ENCODE data around the gene TRIL. TPM values are rescaled to one million over a fixed set of nuclear protein-coding genes. Genes with fewer than 3 reads are reported as not detected.

Gene TRIL
- total RNA-seq, 1 donor from 2014 or later = 0.23 TPM

- TF ChIP-seq CTCF (IDR thresholded peaks at IDR 0.05; ENCODE audit: unreplicated experiment) = no peak
- Mint-ChIP-seq H3K9me3 (ENCODE audit: unreplicated experiment) (no peaks in the 10 kb centered on the region), H3K4me1 (ENCODE audit: unreplicated experiment) (peaks cover 6% of the 10 kb centered on the region), H3K4me3 (ENCODE audit: unreplicated experiment) (no peak overlapping the region), H3K27me3 (ENCODE audit: unreplicated experiment) (peaks cover 3% of the 10 kb centered on the region), H3K27ac (ENCODE audit: unreplicated experiment) (no peak overlapping the region), H3K36me3 (ENCODE audit: low read depth, unreplicated experiment) (no peaks in the 10 kb centered on the region)
- no peak for DNase-seq (ENCODE audit: low spot score)
Measured at GRCh38 chr7:28988810-28989209, 30.7 kb upstream of the TRIL start.

- H3K27ac Mint-ChIP-seq (ENCODE audit: unreplicated experiment) = no peak overlapping the region
- peaks cover 3% of the 10 kb centered on the region for H3K27me3 Mint-ChIP-seq (ENCODE audit: unreplicated experiment)
- DNase-seq (ENCODE audit: low spot score) = no peak
- no peaks in the 10 kb centered on the region for H3K36me3 Mint-ChIP-seq (ENCODE audit: low read depth, unreplicated experiment)
- no peak for TF ChIP-seq CTCF (IDR thresholded peaks at IDR 0.05; ENCODE audit: unreplicated experiment)
- H3K4me1 Mint-ChIP-seq (ENCODE audit: unreplicated experiment) = peaks cover 6% of the 10 kb centered on the region
- no peak overlapping the region for H3K4me3 Mint-ChIP-seq (ENCODE audit: unreplicated experiment)
- no peaks in the 10 kb centered on the region for H3K9me3 Mint-ChIP-seq (ENCODE audit: unreplicated experiment)
Measured at GRCh38 chr7:28988091-28988490, 30.0 kb upstream of the TRIL start.

- H3K36me3 Mint-ChIP-seq (ENCODE audit: low read depth, unreplicated experiment) = no peaks in the 10 kb centered on the region
- peaks cover 6% of the 10 kb centered on the region for H3K4me1 Mint-ChIP-seq (ENCODE audit: unreplicated experiment)
- H3K27ac Mint-ChIP-seq (ENCODE audit: unreplicated experiment) = no peak overlapping the region
- H3K9me3 Mint-ChIP-seq (ENCODE audit: unreplicated experiment) = no peaks in the 10 kb centered on the region
- TF ChIP-seq CTCF (IDR thresholded peaks at IDR 0.05; ENCODE audit: unreplicated experiment) = no peak
- peaks cover 3% of the 10 kb centered on the region for H3K27me3 Mint-ChIP-seq (ENCODE audit: unreplicated experiment)
- DNase-seq (ENCODE audit: low spot score) = no peak
- no peak overlapping the region for H3K4me3 Mint-ChIP-seq (ENCODE audit: unreplicated experiment)
Measured at GRCh38 chr7:28986765-28987110, 28.6 kb upstream of the TRIL start.

GRCh38 chr7:28986028-28986764 lies 28.1 kb upstream of the TRIL start:
- H3K27me3 Mint-ChIP-seq (ENCODE audit: unreplicated experiment) = peaks cover 3% of the 10 kb centered on the region
- no peaks in the 10 kb centered on the region for H3K36me3 Mint-ChIP-seq (ENCODE audit: low read depth, unreplicated experiment)
- DNase-seq (ENCODE audit: low spot score) = no peak
- H3K9me3 Mint-ChIP-seq (ENCODE audit: unreplicated experiment) = no peaks in the 10 kb centered on the region
- H3K4me3 Mint-ChIP-seq (ENCODE audit: unreplicated experiment) = no peak overlapping the region
- no peak for TF ChIP-seq CTCF (IDR thresholded peaks at IDR 0.05; ENCODE audit: unreplicated experiment)
- H3K4me1 Mint-ChIP-seq (ENCODE audit: unreplicated experiment) = peaks cover 6% of the 10 kb centered on the region
- H3K27ac Mint-ChIP-seq (ENCODE audit: unreplicated experiment) = no peak overlapping the region

- no peak for TF ChIP-seq CTCF (IDR thresholded peaks at IDR 0.05; ENCODE audit: unreplicated experiment)
- peaks cover 3% of the 10 kb centered on the region for H3K27me3 Mint-ChIP-seq (ENCODE audit: unreplicated experiment)
- peaks cover 6% of the 10 kb centered on the region for H3K4me1 Mint-ChIP-seq (ENCODE audit: unreplicated experiment)
- H3K9me3 Mint-ChIP-seq (ENCODE audit: unreplicated experiment) = no peaks in the 10 kb centered on the region
- H3K36me3 Mint-ChIP-seq (ENCODE audit: low read depth, unreplicated experiment) = no peaks in the 10 kb centered on the region
- no peak overlapping the region for H3K27ac Mint-ChIP-seq (ENCODE audit: unreplicated experiment)
- DNase-seq (ENCODE audit: low spot score) = no peak
- no peak overlapping the region for H3K4me3 Mint-ChIP-seq (ENCODE audit: unreplicated experiment)
Measured at GRCh38 chr7:28984631-28985030, 26.5 kb upstream of the TRIL start.
